HG03571 (cell line): ENCODE data around the gene FERMT1.
"Not testable (repeated sequence)": the region's sequence is repeated elsewhere in the genome, so short reads cannot be mapped to it uniquely, and the experiment has no call there.

Source experiments
- ATAC-seq: cut with Tn5 transposase; IDR thresholded peaks from one replicate; pipeline ENCODE4 v1.9.1; 2021; ENCODE audit not compliant: unreplicated experiment

Gene FERMT1

DNA sequence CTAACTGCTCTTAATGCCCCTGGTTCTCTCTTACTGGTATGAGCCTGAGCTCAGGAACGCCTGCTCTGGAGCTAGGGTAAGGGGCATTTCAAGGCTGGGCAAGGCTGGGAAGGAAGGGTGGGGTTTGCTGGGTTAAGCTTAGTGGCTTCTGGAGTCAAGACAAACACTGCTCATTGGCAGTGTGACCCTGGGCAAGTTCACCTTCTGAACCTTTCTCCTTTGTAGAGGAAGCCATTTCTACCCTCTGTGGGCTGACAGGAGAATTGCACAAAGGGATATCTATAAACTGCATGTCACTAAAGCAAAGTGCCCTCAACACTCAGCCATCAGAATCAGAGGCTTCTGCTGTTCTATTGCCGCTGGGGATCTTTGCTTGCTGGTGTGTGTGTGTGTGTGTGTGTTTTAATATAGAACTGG lies 48.7 kb downstream of the FERMT1 start:
- ATAC-seq = no peak

DNA sequence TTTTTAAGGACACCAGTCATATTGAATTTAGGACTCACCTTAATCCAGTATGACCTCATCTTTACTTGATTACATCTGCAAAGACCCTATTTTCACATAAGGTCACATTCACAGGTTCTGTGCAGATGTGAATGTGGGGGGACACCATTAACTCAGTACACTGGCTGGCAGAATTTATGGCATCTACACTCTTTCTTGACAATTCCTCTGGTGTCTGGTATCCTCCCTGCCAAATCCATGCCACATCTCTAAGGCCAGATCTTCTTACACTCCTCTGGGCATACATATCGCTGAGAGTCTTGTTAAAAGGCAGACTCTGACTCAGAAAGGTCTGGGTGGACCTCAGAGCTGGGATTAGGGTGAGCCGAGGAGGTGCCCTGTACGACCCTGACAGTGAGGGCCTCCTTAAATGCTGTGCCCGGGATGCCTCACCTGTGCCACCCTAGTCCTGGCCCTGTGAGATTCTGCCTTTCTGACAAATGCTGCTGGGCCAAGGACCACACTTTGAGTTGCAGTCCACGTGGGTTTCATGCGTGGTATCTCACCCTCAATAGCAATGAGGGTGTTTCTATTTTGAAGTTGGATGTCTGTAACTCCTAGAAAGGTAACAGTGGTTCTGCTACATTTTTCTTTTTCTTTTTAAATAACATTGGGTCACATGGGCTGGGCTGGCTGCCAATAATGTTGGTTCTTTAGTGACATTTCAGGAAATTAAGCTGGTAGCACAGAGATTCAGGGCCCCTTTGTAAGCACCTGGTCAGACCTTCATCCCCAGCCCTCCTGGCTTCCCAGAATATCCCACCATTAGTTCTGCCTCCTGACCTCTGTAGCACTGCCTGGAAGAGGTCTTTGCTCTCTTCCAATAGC lies 51.8 kb downstream of the FERMT1 start:
- no peak for ATAC-seq

DNA sequence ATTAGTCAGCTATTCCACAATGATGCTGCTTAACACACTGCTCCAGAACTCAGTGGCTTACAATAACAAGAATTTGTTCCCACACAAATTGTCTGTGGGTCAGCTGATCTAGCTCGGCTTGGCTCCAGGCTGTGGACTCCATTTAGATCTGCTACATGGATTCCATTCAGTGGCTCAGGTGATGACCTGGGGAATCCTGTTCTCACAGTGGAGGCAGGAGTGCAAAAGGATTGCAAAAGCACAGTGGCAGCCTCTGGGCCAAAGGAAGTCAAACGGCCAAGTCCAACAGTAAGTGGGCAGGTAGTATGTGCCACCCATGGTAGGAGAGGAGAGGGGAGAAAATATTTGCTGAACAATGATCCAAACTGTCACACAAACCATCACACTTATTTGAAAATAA lies 53.2 kb downstream of the FERMT1 start:
- no peak for ATAC-seq

DNA sequence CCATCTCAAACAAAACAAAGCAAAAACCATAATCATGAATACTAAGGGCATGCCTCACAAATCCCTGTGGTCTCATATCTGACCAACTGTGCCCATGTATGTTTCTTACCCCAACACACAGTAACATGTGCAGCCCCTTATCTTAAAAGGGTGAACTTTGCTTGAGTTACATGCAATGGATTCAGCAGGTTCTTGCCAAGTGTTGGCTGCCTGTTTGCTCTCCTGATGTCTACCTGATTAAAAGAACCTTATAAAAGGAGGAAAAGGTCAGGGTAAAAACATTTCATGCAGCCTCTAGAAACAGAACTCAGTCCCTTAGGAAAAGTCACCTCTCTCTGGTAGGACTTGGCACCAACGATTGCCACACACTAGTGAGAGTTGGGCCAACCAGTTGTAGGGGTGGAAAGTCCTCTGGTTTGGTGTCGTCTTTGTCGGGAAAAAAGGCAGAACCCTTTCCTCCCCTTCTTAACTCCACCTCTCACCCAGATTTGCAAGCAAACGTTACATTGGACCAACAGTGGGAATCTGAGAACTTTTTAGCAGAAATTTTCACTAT lies 55.0 kb downstream of the FERMT1 start:
- ATAC-seq = no peak

GRCh38 chr20:6066582-6066981 lies 56.2 kb downstream of the FERMT1 start:
- ATAC-seq = no peak

GRCh38 chr20:6061544-6061943 lies 61.3 kb downstream of the FERMT1 start:
- ATAC-seq = no peak

DNA sequence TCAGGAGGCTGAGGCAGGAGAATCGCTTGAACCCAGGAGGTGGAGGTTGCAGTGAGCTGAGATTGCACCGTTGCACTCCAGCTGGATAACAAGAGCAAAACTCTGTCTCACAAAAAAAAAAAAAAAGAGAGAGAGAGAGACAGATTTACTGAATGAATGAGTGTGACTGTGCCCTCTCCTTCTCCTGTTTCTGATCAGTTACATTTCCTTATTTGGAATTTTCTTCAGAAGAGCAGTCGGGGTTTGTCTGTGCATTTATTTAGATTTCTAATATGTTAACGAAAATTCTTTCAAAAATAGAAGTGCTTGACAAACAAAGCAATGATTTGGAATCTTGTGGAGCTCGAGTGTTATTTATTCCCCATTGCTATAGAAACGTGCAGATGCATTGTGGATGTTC lies 62.6 kb downstream of the FERMT1 start:
- ATAC-seq = no peak

- no peak for ATAC-seq
Measured at GRCh38 chr20:6058684-6059295, 64.0 kb downstream of the FERMT1 start.

DNA sequence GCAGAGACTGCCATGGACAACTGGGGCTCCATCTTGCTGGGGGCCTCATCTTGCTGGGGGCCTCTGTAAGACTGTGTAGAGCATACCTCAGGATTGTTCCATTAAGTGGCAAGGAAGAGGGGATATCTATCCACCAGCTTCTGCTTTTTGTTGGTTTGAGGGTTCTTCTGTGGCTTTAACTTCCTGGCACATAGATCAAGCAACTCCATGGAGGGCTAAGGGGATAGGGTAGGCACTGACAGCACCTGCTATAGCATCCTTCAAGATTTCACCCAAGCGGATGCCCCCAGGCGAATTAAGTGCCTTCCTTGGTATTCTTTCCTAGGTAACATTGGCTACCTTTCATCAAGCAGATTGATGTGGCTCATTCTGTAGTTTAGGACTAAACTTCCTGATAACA lies 65.1 kb downstream of the FERMT1 start:
- no peak for ATAC-seq

DNA sequence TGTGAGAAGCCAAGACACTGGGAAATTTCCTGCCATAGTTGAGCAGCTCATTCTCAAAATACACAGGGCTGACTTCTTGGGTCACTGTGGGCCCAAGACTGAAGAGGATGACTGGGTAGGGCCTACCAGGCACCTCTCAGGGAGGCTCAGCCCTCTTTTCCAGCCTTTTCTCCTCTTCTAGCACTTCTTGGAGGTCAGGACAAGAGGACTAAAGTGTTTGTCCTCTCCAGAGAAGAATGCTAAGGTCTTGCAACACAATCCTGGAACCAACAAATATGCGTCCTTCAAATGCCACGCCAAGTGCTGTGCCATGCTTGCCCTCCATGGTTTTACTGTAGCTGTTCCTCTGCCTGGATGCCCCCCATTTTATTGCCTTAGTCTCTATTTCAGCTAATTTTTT lies 65.7 kb downstream of the FERMT1 start:
- no peak for ATAC-seq

- ATAC-seq = no peak
Measured at GRCh38 chr20:6055981-6056569, 66.8 kb downstream of the FERMT1 start.

- no peak for ATAC-seq
Measured at GRCh38 chr20:6055161-6055783, 67.6 kb downstream of the FERMT1 start.

DNA sequence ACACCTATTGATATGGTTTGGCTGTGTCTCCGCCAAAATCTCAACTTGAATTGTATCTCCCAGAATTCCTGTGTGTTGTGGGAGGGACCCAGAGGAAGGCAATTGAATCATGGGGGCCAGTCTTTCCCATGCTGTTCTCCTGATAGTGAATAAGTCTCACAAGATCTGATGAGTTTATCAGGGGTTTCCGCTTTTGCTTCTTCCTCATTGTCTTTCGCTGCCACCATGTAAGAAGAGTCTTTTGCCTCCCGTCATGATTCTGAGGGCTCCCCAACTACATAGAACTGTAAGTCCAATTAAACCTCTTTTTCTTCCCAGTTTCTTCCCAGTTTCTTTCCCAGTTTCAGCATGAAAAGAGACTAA lies 68.2 kb downstream of the FERMT1 start:
- not testable (repeated sequence) for ATAC-seq

GRCh38 chr20:6053776-6054688 lies 68.8 kb downstream of the FERMT1 start, which contains the start of gene LRRN4:
TSS of gene LRRN4 (minus strand) at chr20:6054060. CDS start at chr20:6052799, 1,261 bp downstream.
- no peak for ATAC-seq

- no peak for ATAC-seq
Measured at GRCh38 chr20:6053064-6053775, 69.6 kb downstream of the FERMT1 start.

DNA sequence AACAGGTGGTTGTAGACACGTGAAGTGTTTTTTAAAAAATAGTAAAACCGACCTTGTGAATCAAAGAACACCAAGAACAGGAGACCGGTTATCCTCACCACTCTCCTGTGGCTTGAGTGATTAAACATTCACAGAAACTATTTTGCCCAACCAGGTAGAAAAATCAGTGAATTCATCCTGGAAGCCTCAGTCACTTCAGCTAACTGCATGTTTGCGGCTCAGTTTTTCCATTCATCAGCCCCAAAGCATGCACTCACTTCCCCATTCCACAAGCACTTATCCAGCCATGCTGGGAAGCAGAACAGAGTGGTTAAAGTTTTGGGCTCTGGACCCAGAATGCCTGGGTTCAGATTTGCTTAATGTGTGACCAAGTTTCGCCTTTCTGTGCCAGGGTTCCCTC lies 71.3 kb downstream of the FERMT1 start:
- ATAC-seq = no peak

- ATAC-seq = no peak
Measured at GRCh38 chr20:6048391-6048790, 74.4 kb downstream of the FERMT1 start.

DNA sequence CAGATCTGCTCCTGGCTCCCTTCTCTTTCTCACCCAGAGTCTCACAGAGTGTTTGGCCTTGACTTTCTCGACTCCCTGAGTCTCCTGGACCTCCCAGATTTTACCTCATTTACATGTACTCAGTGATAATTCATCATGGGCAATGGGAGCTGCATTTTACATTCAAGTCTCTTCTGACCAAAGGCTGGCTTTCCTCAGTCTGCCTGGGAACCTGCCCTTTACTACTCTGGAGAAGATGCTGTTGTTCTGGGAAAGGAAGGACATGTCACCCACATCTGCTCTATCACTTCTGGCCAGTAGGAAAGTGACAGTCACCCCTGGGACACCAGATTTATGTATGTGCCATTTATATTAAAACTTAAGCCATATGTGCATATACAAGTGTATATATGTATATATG lies 76.4 kb downstream of the FERMT1 start:
- ATAC-seq = no peak

- ATAC-seq = no peak
Measured at GRCh38 chr20:6045566-6045965, 77.3 kb downstream of the FERMT1 start.

GRCh38 chr20:6044115-6044514 lies 78.7 kb downstream of the FERMT1 start:
- ATAC-seq = no peak
